ENCODE results near the gene CTU1. TPM values are rescaled to one million over a fixed set of nuclear protein-coding genes. Genes with fewer than 3 reads are reported as not detected.
A peak's percentile ranks its signal among the peaks of the same experiment; 100 is the strongest.

CTU1 gene
- total RNA-seq, 4 donors from 2014 or later, result 11.3 to 18.1 (median 16.7) TPM

GRCh38 chr19:51079481-51080110 lies 28.6 kb downstream of the CTU1 start:
- TF ChIP-seq POLR2A (IDR thresholded peaks at IDR 0.05) (no peak), CTCF (IDR thresholded peaks at IDR 0.05) (no peak)
- DNase-seq (ENCODE audit: low spot score in 2 of 2), result peak in 1 of 2 donors; percentile 87
- WGBS, 2 donors, result 47 to 67% methylated on average over 19 to 26 of the region's 27 CpGs
- intact Hi-C loops (cut with DNase I; ENCODE audit: low total_unique reads), result no loop called here
- no peak overlapping the region for H3K4me3 ChIP-seq (ENCODE audit: low read depth, poor library complexity, severe bottlenecking)

- whole genome bisulfite sequencing, 2 donors, result 67 to 73% methylated on average over 3 to 5 of the region's 6 CpGs
Observed at GRCh38 chr19:51078731-51079130, 29.5 kb downstream of the CTU1 start.

GRCh38 chr19:51078104-51078503 lies 30.1 kb downstream of the CTU1 start:
- DNase-seq (ENCODE audit: low spot score in 2 of 2), result peak in 1 of 2 donors; percentile 83
- no peak for TF ChIP-seq POLR2A (IDR thresholded peaks at IDR 0.05)
- no peak for TF ChIP-seq CTCF (IDR thresholded peaks at IDR 0.05)
- intact Hi-C loops (cut with DNase I; ENCODE audit: low total_unique reads), result no loop called here
- H3K4me3 ChIP-seq (ENCODE audit: low read depth, poor library complexity, severe bottlenecking), result no peak overlapping the region
- WGBS, 2 donors, result 78 to 84% methylated on average over 6 of the region's 6 CpGs

More at GRCh38 chr19:51078731-51079130, 29.5 kb downstream of the CTU1 start:
- no peak overlapping the region for H3K4me3 ChIP-seq (ENCODE audit: low read depth, poor library complexity, severe bottlenecking)
- peak in 1 of 2 donors; percentile 78 for DNase-seq (ENCODE audit: low spot score in 2 of 2)
- TF ChIP-seq POLR2A (IDR thresholded peaks at IDR 0.05) (no peak), CTCF (IDR thresholded peaks at IDR 0.05) (no peak)
- intact Hi-C loops (cut with DNase I; ENCODE audit: low total_unique reads), result no loop called here

GRCh38 chr19:51076631-51077213 lies 31.5 kb downstream of the CTU1 start:
- H3K4me3 ChIP-seq (ENCODE audit: low read depth, poor library complexity, severe bottlenecking), result no peak overlapping the region
- intact Hi-C loops (cut with DNase I; ENCODE audit: low total_unique reads), result no loop called here
- no peak for TF ChIP-seq POLR2A (IDR thresholded peaks at IDR 0.05)
- peak; percentile 46 to 85 for DNase-seq (ENCODE audit: low spot score in 2 of 2)
- WGBS, 2 donors, result 40 to 57% methylated on average over 14 of the region's 14 CpGs

- no peak overlapping the region for H3K4me3 ChIP-seq (ENCODE audit: low read depth, poor library complexity, severe bottlenecking)
- intact Hi-C loops (cut with DNase I; ENCODE audit: low total_unique reads), result no loop called here
- DNase-seq (ENCODE audit: low spot score in 2 of 2), result no peak
- 48 to 58% methylated on average over 5 of the region's 5 CpGs for WGBS, 2 donors
- TF ChIP-seq CTCF (IDR thresholded peaks at IDR 0.05) (no peak), POLR2A (IDR thresholded peaks at IDR 0.05) (no peak)
Observed at GRCh38 chr19:51075998-51076397, 32.2 kb downstream of the CTU1 start.

GRCh38 chr19:51071095-51071405 lies 37.2 kb downstream of the CTU1 start:
- DNase-seq (ENCODE audit: low spot score in 2 of 2), result peak in 1 of 2 donors; percentile 45
- intact Hi-C loops (cut with DNase I; ENCODE audit: low total_unique reads), result no loop called here
- 36 to 40% methylated on average over 4 of the region's 4 CpGs for WGBS, 2 donors
- no peak overlapping the region for H3K4me3 ChIP-seq (ENCODE audit: low read depth, poor library complexity, severe bottlenecking)
- no peak for TF ChIP-seq CTCF (IDR thresholded peaks at IDR 0.05)

Data from lower leg skin (tissue), 4 donors.